Astrocyte of the spinal cord (primary cell): ENCODE measurements around the gene GNAQ.

Experiments used
- DNase-seq: peaks from one replicate; pipeline ENCODE4 v3.0.0; 2011; ENCODE audit warnings: low read depth, low spot score
- H3K4me3 ChIP-seq: 2 replicates; pipeline ENCODE4 v1.5.1; 2011; ENCODE audit warnings: low read depth, mild to moderate bottlenecking, low read length, moderate library complexity
- in situ Hi-C: cut with HindIII; loops from 2 replicates; pipeline ENCODE4 v1.10.0; 2017; ENCODE audit warnings: low sequenced_read_pairs
- TF ChIP-seq, protein P1 (sequence below): IDR thresholded peaks from 2 replicates; pipeline ENCODE4 v1.5.1; 2012; ENCODE audit warnings: low read depth, mild to moderate bottlenecking, low read length, inconsistent platforms

Gene GNAQ

DNA sequence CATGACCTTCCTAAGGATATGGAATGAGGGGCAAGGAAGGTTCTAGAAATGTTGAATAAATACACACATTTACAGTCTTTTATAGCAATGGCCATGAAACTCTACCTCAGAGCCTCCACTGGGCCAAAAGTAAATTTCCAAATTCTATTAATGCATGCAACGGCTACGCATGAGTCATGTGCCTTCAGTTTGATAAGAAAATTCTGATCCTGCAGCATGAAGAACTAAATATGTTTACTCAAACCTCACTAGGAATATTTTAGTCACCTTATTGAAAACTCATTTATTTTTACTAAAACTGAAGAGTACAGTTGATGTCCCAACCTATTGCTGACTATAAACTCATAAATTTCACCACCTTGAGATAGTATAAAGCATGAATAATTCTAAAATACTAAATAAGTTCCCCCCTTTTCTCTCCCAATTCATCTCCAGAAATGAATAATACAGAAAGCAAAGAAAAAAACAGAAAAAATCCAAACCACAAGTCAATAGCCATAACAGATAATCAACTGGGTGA is 92.4 kb downstream of the GNAQ start:
- no peak overlapping the region for H3K4me3 ChIP-seq
- DNase-seq, result no peak
- TF ChIP-seq, protein P1, sequence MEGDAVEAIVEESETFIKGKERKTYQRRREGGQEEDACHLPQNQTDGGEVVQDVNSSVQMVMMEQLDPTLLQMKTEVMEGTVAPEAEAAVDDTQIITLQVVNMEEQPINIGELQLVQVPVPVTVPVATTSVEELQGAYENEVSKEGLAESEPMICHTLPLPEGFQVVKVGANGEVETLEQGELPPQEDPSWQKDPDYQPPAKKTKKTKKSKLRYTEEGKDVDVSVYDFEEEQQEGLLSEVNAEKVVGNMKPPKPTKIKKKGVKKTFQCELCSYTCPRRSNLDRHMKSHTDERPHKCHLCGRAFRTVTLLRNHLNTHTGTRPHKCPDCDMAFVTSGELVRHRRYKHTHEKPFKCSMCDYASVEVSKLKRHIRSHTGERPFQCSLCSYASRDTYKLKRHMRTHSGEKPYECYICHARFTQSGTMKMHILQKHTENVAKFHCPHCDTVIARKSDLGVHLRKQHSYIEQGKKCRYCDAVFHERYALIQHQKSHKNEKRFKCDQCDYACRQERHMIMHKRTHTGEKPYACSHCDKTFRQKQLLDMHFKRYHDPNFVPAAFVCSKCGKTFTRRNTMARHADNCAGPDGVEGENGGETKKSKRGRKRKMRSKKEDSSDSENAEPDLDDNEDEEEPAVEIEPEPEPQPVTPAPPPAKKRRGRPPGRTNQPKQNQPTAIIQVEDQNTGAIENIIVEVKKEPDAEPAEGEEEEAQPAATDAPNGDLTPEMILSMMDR, result no peak
- in situ Hi-C loops, result no loop called here

DNA sequence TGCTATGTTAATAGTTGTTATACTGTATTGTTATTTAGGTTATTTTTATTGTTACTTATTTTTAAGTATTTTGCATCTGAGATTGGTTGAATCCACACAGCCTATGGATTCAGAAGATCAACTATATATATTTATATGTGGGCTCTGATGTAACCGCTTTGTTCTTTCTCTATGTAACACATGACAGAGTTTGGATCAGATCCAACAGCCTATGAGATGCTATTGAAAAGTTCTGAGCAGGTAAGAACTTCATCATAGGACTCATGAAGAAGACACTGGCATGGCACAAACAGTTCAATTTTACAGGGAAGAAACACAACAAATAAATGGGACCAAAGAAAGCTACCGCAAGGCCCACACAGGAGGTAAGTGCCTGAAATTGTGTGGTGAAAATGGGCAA is 93.4 kb downstream of the GNAQ start:
- in situ Hi-C loops, result no loop called here
- H3K4me3 ChIP-seq, result no peak overlapping the region
- TF ChIP-seq, protein P1, result no peak
- DNase-seq, result no peak

GRCh38 chr9:77935974-77936373 is 95.6 kb downstream of the GNAQ start:
- in situ Hi-C loops, result no loop called here
- TF ChIP-seq, protein P1, result no peak
- DNase-seq, result no peak
- H3K4me3 ChIP-seq, result no peak overlapping the region

GRCh38 chr9:77935211-77935610 is 96.4 kb downstream of the GNAQ start:
- no peak for DNase-seq
- in situ Hi-C loops, result no loop called here
- H3K4me3 ChIP-seq, result no peak overlapping the region
- TF ChIP-seq, protein P1, result no peak

- in situ Hi-C loops, result no loop called here
- no peak overlapping the region for H3K4me3 ChIP-seq
- DNase-seq, result no peak
- TF ChIP-seq, protein P1, result no peak
Measured at GRCh38 chr9:77933976-77934375, 97.6 kb downstream of the GNAQ start.

GRCh38 chr9:77933019-77933418 is 98.6 kb downstream of the GNAQ start:
- no peak for DNase-seq
- H3K4me3 ChIP-seq, result no peak overlapping the region
- in situ Hi-C loops, result no loop called here
- TF ChIP-seq, protein P1, result no peak

DNA sequence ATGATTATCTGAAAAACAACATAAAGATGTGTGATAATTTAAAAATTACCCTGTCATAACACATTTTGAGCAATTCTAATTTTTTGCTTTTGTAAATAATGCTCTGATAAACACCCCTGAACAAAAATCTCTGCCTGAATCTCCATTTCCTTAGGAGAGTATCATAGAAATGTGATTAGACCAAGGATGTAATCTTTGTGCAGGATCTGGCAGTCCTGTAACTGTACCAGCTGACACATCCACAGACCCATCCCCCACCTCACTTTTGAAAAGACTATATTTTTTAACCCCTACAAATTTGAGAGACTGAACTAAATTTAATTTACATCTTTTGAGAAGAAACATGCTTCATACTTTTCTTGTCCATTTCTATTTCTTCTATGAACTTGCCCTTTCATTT is 101.7 kb downstream of the GNAQ start:
- DNase-seq, result no peak
- in situ Hi-C loops, result no loop called here
- H3K4me3 ChIP-seq, result no peak overlapping the region
- TF ChIP-seq, protein P1, result no peak
